Fibroblast of peridontal ligament (primary cell): ENCODE data around the gene PTPRE.

Experiments
- DNase-seq: peaks from one replicate; pipeline ENCODE4 v3.0.0-alpha.2; 2010; ENCODE audit errors: extremely low read depth

The PTPRE gene

DNA sequence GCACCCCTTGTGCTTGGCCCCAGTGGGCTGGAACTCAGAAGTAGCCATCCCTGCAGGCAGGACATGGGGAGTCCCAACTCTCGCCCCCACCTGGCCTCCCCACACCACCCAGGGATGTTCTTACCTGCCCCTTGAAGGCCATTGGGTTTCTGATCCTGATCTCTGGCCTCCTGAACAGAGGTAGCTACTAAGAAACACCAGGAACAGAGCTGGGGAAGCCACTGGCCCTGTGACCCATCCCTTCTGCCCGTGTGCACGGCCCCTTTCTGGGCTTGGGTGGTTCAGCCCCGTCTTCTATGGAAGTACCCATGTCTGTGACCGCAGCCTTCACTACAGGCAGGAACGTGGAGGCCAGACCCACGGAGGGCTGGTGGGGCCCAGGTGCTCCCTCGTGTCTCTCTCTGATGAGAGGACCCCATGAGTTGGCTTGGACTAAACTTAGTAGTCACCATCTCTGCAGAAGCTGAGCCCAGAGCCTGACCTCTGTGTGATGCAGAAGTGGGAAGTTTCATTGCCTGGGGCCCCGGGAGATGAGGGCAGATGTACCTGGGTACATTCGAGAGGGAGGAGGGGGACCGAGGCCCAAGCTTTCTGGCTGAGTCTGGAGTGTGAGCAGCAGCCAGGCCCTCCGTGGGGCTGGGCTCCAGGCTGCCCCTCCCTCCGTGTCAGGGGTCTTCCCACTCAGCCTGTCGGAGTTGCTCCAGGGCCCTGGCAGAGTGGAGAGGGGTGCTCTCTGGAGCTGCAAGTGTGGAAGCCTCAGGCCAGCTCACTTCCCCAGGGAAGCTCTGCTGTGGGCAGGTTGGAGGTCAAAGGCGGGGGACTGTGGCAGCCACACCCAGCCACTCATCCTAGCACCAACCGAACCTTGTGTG, 138.3 kb downstream of the PTPRE start:
- DNase-seq: no peak

DNA sequence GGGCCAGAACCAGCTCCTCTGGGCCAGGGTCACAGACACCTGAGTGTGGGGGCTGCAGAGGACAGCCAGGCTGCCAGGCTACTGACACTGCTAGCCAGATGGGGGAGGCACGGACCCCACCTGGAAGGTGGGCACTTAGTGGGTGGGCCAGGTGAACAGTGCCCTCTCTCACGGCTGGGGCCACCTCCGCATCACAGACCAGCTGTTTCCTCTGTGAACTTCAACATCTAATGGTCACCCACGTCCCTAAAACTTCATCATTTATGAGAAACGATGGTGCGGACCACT, 138.9 kb downstream of the PTPRE start:
- no peak for DNase-seq

DNA sequence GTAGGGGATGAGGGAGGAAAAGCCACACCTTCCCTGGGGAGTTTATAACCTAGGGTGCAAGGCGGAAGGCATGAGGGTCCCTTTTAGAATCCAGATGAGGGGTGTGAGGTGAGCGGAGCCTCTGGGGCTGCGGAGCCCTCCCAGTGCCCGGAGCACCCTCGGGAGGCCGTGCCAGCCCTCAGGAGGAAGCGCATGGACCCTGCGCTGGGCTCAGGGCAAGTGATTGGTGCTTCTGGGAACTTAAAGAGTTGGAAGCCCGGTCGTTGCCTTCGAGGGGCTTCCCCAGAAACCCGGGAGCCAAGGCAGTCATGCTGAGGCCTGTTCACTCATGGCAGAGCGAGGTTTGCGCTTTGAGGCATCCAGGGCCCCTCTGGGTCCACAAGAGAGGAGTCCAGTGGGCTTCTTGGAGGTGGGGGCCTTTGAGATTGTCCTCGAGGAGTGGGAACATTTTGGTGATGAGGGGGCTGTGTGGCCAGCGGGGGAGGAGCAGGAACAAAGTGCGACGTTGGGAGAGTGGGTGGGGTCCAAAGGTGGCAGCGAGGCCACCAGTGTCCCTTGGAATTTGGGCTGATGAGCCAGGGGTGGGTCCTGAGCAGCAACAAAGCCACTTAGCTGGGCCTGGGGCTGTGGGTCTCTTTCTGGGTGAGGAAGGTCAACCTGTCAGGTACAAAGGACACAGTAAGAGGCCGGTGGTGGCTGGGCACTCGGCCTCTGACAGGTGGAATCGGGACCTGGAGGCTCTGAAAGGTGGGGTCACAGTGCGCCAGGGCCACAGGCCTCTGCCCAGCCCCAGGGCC, 139.5 kb downstream of the PTPRE start:
- DNase-seq: no peak

DNA sequence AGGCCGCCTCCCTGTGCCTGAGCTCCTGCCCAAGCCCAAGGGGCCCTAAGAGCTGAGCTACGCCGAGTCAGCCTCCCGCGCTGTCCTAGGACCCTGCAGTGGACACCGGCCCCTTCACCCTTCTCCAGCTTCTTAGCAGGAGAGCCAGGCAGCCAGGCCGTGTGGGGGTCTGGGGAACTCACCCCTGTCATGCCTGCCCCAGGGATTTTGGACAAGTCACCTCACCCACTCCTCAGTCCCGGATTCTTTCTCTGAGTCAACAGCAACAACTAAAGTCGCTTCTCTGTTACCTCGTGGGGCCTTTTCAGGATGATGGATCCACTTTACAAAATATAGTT, 140.0 kb downstream of the PTPRE start:
- no peak for DNase-seq

DNA sequence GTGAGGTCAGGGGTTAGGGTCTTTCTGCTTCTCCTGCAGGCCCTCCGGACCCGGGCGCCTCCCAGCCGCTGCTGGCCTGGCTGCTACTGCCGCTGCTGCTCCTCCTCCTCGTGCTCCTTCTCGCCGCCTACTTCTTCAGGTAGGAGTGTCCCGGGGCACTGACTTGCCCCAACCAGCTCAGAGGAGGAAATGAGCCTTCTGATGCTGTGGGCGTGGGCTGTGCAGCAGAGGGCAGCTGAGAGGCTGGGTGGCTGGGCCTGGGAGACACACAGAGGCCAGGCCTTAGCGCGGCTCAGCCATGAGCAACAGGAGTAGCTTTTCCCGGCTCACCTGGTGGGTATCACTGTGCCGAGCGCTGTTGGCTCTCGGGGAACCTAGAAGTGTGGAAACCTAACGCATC, 140.4 kb downstream of the PTPRE start:
- no peak for DNase-seq

DNA sequence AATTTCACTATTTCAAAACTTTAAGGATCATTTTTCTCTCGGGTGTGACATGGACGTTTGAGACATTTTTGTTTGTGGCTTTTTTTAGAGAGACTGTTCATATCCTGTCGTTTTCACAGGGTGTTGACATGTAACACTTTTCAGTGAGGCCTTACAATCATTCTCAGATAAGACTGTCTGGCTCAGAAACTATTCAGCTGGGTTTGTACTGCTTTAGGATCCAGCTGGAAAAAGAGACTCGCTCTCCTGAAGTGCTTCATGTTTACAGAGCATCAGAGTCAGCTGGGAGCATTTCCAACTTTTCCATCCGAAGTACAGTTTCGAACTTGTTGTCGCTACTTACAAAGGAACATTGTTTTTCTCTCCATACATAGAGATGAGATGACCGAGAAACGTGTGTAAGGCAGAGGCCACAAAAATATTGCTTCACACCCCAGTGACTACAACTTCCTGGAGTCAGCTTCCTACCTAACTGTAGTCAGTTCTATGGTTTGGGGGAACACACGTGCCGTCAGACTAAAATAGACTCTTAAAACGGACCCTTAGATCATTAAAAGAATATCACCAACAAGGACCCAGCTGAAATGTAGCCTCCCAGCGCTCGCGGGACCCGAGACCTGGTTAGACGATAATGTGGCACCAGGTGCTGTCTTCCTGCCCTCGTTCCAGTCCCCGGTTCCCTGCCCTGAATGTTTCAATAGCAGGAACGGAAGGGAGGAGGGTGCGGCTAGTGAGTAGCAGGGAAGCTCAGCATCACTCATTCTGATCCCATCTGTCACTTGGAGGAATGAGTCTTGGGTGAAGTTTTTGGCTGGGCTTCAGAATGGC, 141.3 kb downstream of the PTPRE start:
- no peak for DNase-seq

DNA sequence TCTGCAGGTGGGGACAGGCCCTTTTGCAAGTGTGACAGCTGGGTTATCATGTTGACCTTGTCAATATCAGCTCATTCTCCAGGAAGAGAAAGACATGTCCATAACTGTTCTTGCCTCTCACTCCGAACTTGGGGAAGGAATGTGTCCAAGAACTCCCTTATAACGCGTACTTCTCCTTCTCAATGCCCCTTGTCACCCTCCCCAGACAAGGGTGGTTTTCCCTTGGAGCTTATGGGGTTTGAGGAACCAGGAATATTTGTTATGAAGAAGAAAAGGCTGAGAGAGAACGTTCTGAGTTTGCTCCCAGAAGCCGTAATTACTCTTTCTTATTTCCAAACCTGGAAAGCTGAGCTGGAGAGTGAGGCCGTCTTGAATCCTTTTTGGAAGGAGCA, 141.9 kb downstream of the PTPRE start:
- no peak for DNase-seq

DNA sequence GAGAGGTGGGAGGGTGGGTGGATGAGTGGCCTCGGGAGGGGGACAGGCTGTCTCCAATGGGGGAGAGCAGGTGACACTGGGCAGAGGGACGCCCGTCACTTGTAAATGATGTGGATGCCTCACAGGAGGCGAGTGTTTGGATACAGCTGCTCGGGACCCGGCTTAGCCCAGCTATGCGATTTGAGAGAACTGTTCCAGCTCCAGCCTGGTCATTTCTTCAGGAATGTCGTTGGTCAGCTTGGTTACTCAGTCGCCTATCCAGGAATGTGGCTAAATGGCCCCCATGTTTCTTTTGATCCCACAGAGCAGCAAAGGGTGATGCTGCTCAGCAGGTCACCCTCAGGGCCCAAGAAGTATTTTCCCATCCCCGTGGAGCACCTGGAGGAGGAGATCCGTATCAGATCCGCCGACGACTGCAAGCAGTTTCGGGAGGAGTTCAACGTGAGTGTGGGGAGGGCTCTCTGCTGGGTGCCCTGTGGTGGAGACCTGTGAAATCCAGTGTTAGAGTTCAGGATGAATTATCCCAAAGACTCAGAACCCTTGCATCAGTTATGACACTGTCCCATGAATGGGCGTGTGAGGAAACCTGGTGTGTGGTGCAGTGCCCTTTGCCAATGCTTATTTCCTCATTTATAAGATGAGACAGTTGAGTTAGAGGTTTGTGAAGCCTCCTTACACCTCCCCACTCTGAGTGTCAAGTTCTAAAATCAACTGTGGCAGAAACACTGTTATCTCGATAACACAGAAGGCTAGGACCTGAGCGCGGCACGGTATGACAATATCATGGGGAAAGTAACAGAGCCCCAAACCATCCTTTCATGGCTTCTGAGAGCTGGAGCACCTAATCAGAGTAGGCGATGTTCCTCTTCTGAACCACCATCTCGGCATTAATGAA, 142.6 kb downstream of the PTPRE start:
- no peak for DNase-seq

DNA sequence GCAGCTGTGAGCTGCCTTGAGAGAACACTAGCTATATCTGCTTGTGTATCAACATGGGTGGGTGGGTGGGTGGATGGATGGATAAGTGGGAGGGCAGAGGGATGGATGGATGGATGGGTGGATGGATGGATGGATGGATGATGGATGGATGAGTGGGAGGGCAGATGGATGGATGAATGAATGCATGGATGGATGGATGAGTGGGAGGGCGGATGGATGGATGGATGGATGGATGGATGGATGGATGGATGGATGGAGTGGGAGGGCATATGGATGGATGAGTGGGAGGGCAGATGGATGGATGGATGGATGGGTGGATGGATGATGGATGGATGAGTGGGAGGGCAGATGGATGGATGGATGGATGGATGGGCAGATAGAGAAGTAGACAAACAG, 143.2 kb downstream of the PTPRE start:
- DNase-seq: no peak

DNA sequence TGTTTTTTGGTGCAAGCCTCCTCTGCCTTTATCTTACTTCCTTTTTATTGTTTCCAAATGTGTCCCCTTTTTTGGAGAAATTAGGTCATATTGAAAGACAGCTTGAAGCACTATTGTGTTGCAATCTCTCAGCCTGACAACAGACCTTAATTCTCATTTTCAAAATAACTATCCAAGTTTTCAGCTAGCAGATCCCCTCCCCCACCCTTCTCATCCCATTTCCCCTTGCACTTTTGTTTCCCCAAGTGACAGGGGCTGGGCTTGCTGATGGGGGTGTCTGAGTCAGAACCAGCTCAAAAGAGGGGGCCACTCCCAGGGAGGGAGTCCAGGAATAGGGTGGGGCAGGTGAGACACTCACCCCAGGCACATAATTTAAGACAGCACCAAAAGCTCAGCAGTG, 144.0 kb downstream of the PTPRE start:
- DNase-seq: no peak

DNA sequence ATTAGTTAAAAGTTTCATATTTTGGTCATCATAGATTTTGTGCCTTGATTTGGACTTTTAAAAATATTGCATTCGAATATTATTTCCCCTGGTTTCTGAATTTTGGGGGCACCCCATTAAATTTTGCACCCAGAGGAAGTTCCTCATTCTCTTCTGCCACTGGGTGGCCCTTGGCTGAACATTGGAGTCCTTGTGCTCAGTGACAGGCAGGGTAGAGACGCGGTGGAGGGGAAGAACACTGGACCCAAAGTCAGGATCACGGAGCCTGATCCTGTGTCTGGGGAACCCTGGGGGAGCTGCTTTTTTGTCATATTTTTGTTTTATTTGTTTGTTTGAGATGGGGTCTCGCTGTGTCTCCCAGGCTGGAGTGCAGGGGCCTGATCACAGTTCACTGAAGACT, 144.6 kb downstream of the PTPRE start:
- no peak for DNase-seq

DNA sequence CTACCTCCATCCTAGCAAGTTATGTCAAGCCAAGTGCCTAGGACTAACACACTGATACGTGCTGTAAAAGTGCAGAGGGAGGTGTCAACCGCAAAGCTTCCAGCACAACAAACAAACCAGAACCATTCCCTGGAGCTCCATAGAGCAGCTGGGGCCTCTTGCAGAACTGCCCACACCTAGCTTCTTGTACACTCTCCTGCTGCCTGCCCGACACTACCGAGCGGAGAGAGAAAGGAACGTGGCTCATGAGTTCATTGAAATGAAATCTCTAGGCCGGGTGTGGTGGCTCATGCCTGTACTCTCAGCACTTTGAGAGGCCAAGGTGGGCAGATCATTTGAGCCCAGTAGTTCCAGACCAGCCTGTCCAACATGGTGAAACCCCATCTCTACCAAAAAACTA, 145.8 kb downstream of the PTPRE start:
- no peak for DNase-seq

DNA sequence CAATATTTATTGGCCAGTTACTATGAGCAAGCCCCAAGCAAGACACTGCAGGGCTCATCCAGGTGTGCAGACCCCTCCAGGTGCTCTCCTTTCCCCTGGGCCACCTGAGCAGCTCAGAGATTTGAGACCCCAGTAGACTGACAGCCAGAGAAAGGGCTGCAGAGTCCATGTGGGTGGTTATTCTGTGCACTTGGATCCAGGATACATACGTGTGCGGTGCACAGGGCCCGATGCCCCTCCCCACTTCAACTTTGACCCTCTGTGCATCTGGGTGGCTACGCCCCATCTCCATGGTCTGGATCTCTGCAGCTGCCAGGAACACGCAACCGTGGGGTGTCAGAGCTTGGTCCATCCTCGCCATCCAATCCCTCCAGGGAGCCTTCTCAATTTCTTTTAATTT, 146.5 kb downstream of the PTPRE start:
- DNase-seq: no peak

DNA sequence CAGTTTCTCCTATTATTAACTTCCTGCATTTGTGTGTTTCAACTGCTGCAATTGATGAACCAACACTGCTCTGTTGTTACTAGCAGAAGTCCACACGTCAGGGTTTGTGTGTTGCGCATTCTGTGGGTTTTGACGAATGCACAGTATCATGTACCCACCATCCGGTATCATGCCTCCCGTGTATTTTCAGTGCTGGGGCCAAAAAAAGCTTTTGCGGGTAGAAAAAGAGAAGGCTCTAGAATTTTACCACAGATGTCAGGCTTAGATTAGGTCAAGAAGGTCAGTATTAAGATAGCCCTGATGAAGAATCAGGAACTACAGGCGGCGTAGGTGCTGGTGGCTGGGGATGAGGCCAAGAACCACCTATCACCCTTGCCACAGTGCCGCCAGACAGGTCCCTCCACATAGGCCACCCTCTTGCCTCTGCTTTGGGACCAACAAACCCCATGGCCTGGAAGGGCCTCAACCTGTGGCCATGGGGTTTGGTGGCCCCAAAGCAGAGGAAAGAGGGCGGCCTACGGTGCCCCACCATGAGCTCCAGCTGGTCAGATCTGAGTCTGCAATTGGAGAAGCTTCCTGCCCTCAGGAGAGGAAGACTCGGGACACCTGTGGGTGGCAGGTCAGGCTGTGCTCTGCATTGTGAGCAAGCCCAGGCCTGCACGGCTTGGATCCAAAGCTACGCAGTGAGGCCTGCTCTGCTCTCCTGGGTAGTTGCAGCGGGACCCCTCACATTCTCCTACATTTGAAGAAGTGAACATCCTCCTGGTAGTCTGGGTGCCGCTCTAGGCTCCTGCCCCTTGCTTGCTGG, 147.5 kb downstream of the PTPRE start:
- DNase-seq: no peak

DNA sequence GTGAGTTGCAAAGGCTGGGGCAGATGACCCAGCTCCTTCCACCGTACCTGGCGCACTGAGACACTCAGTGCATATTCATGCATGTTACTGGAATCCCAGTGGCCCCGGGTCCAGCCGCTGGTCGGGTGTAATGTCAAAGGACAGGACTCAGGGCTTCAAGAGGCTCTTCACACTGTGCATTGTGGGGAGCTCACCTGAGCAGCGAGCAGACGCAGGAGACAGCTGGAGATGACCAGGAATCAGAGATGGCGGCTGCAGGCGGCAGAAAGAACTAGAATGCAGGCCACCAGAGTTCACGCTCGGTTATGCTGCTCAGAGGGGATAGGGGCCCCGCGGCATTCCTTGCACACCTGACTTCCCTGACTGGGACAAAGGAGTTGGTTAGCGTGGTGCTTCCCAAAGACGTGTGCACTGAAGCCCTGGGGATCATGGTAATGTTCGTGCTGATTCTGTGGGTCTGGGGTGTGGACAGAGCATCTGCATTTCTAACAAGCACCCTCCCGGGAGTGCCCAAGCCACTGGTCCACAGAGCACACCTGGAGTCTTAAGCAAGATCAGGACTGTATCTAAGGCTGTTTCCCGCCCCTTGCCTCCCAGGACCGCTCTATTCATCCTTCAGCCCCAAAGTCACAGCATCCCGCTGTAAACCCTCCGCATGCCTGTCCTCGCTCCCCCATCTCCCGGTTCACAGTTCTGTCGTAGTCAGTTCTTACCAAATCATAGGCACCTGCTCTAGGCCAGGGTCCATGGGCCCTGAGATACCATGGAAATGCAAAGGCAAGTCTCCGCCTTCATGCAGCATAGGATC, 148.4 kb downstream of the PTPRE start:
- no peak for DNase-seq

DNA sequence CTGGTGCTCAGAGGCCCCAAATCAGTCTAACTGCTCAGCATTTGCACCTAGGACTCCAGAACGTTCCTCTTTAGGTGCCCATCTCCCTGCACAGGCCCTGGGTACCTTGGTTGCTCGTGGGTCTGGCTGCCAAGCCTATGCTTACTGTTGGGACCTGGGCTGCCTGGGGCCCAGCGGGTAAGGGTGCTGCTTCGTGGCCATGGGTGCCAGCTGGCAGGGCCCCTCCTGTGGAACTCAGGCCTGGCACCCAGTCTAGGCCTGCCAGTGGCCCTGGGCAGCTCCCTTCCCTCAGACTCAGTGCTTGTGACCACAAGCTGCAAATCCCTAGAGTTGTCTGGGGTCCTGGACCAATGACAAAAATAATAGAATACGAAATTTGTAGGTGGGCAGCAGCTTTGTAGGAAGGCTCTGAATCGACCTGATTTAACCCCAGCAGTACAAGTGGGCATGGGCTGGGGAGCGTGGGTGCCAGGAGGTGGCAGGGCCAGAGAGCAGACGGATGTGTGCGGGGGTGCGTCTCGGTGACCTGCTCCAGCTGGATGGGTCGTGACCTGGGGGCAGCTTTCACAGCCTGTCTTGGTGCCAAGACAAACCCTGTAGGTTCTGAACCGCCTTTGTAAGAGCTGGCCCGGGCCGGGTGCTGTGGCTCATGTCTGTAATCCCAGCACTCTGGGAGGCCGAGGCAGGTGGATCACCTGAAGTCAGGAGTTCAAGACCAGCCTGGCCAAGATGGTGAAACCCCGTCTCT, 149.6 kb downstream of the PTPRE start:
- DNase-seq: no peak

DNA sequence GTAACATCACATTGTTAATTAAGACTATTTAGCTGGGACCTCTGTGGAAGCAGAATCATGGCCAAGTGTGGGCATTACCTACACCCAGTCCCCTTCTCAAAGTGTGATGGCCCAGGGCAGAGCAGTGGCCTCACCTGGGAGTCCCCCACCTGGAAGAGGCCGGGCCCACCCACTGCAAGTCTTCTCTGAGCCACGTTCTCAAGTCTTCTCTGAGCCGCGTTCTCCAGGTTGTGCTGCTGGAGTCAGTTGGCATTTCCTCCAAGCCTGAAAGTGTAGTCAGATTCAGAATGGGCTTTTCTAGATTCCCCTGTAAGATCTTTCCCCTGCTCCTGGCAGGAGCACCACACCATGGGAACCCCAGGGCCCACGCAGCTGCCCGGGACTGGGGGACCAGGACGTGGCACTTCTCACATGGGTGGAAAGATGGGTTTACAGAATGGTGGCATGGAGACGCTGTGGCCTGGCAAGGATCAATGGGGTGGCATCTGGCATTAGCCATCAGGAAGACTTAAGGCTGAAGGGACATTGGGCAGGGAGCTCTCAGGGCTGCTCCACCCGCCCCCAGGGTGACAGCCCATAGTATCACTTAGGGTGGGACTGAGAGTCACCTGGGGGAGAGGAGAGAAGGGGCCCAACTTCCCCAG, 151.3 kb downstream of the PTPRE start:
- no peak for DNase-seq

DNA sequence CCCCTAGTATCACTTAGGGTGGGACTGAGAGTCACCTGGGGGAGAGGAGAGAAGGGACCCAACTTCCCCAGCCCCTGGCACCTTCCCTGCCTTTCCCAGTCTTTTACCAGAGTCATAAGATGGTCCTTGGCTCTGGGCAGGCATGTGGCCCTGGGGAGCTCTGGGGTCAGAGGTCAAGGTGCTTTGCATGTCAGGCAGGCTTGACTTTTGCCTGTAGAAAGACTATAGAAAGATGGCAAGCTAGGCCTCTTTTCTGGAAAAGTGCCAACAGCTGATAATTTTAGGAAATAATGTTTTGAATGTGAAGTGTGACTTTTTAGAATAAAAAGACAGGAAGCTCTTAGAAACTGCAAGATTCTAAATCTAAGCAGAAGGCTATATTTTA, 151.8 kb downstream of the PTPRE start:
- DNase-seq: no peak
